AG09309 (cell line): ENCODE results near the gene STOML3.

Source experiments
- DNase-seq: peaks from one replicate; pipeline ENCODE4 v3.0.0-alpha.2; 2010; ENCODE audit warnings: low read depth
- H3K4me3 ChIP-seq: 2 replicates; pipeline ENCODE4 v1.5.1; 2011; ENCODE audit warnings: mild to moderate bottlenecking, low read depth, low read length, moderate library complexity; ENCODE audit not compliant: control insufficient read depth
- TF ChIP-seq, protein P1 (sequence below): IDR thresholded peaks from 2 replicates; pipeline ENCODE4 v1.5.1; 2011; ENCODE audit warnings: mild to moderate bottlenecking, low read depth, low read length, inconsistent platforms; ENCODE audit not compliant: insufficient read depth, control insufficient read depth; ENCODE audit errors: missing control alignments

The STOML3 gene

GRCh38 chr13:38998739-38999138, 8.1 kb upstream of the STOML3 start:
- DNase-seq = no peak

DNA sequence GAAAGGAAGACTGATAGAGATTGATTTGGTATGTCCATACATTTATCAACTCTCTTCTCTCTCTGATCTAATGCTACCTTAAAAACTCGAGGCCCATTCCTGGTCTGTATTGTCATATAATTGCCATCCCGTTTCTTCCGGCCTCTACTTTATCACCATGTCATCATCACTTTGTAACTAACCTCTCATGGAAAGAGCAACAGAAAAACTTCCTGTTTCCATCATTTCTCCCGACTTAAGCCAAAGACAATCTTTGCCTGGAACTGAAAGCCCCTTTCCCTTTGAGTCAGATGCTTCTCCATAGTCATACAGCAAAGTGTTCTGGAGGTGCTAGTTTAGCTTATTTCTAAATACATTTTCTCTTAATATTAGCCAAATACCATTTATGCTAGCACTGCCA, 2.8 kb upstream of the STOML3 start:
- H3K4me3 ChIP-seq = no peak overlapping the region
- TF ChIP-seq, protein P1, sequence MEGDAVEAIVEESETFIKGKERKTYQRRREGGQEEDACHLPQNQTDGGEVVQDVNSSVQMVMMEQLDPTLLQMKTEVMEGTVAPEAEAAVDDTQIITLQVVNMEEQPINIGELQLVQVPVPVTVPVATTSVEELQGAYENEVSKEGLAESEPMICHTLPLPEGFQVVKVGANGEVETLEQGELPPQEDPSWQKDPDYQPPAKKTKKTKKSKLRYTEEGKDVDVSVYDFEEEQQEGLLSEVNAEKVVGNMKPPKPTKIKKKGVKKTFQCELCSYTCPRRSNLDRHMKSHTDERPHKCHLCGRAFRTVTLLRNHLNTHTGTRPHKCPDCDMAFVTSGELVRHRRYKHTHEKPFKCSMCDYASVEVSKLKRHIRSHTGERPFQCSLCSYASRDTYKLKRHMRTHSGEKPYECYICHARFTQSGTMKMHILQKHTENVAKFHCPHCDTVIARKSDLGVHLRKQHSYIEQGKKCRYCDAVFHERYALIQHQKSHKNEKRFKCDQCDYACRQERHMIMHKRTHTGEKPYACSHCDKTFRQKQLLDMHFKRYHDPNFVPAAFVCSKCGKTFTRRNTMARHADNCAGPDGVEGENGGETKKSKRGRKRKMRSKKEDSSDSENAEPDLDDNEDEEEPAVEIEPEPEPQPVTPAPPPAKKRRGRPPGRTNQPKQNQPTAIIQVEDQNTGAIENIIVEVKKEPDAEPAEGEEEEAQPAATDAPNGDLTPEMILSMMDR = no peak
- no peak for DNase-seq

More at GRCh38 chr13:38998739-38999138, 8.1 kb upstream of the STOML3 start:
- TF ChIP-seq, protein P1 = no peak
- H3K4me3 ChIP-seq = no peak overlapping the region

GRCh38 chr13:38981096-38981495, 9.5 kb downstream of the STOML3 start:
- TF ChIP-seq, protein P1 = no peak
- no peak overlapping the region for H3K4me3 ChIP-seq
- DNase-seq = no peak

DNA sequence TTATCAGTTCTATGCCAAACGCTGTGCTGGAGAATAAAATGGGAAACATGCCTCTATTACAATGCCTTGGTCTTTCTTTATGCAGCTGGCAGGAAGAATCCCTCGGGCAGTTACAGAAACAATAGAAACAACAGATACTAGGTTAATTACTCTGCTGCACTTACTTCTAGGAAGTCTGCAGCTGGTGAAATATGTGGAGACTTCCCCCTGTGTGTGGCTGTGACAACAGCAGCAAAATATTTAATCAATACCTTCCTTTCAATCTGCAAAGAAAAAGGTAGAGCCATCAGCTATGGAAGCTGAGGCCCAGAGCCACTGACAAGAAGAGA, 9.9 kb downstream of the STOML3 start:
- TF ChIP-seq, protein P1 = no peak

DNA sequence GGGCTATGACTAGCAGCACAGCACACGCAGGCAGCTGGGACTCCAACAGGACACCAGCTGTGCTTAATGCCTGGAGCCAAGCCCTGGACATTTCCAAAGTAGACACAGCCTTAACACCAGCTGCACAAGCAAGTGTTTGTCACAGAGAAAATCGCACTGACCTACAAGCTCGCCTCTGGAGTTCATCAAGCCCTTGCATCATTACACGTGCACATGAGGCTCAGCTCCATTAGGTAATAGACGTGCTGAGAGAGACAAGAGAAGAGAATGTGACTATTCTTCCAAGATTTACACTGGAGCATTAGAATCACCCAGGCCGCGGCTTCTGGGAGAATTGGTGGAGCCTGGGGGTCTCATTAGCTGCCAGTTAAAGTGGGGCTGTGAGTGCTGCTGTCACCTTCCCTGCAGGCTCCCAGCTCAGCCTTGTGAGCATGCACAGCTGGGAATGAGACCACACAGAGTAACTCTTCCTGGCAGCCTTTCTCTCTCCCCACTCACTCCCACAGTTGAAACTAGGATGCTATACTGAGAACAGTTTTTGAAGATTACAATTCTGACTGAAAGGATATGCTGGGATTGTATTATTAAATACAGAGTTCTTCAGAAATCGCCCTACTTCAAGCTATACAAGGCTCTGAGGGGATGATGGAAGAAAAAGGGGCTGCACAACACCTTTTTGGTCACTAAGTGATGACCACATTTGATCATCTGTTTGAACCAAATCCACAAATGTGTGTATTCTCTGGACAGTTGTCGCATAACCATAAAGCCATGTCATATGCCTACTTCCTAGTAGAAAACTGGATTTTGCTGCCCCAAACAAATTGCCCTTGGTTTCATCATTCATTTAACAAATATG, 10.5 kb downstream of the STOML3 start:
- no peak for DNase-seq
- TF ChIP-seq, protein P1 = no peak

More for the DNA sequence above, 9.9 kb downstream of the STOML3 start:
- no peak for DNase-seq
- H3K4me3 ChIP-seq = no peak overlapping the region

GRCh38 chr13:38970380-38971051, 20.1 kb downstream of the STOML3 start:
- no peak overlapping the region for H3K4me3 ChIP-seq
- TF ChIP-seq, protein P1 = no peak
- DNase-seq = no peak

More for the DNA sequence above, 10.5 kb downstream of the STOML3 start:
- H3K4me3 ChIP-seq = no peak overlapping the region
